T-cell (primary cell): ENCODE measurements around the gene NKAIN2. TPM values are rescaled to one million over a fixed set of nuclear protein-coding genes. Genes with fewer than 3 reads are reported as not detected.
"Not testable (repeated sequence)": the region's sequence is repeated elsewhere in the genome, so short reads cannot be mapped to it uniquely, and the experiment has no call there.

Experiments used
- ATAC-seq, 4 experiments: fragments of 200-7000 bp in 3 of 4; fragments of 150-1000 bp in 1 of 4; cut with Tn5 transposase; replicated peaks in 1 of 4; 1 replicate in 3 of 4; 2 replicates in 1 of 4; pipeline ENCODE4 v1.10.0; 2021; ENCODE audit warnings: moderate library complexity in 3 of 4, mild to moderate bottlenecking in 2 of 4, moderate number of reproducible peaks in 1 of 4
- CTCF ChIA-PET, 2 donors: fragments of 300-600 bp; sonication (Branson Sonifier 250); formaldehyde crosslinking; loops; one replicate each; lab custom pipeline; 2022; ENCODE audit warnings: antibody characterized with exemption in 2 of 2; lab: Charles Lee
- POLR2A ChIA-PET, 2 donors: fragments of 300-600 bp; sonication (Branson Sonifier 250); formaldehyde crosslinking; loops; one replicate each; lab custom pipeline; 2022; ENCODE audit warnings: antibody characterized with exemption in 2 of 2; lab: Charles Lee
- DNase-seq, 35 experiments: peaks; one replicate each; pipeline versions ENCODE4 v3.0.0 to v3.0.0-alpha.2; 2013 to 2023
- H3K27ac ChIP-seq: one replicate; pipeline ENCODE4 v1.5.1; 2013; ENCODE audit warnings: low read length
- H3K27me3 ChIP-seq, 2 experiments: replicated peaks in 1 of 2; 1 replicate in 1 of 2; 2 replicates in 1 of 2; pipeline versions ENCODE4 v1.6.1 to v1.7.0; 2013; ENCODE audit warnings: low read length in 1 of 2, mixed read lengths in 1 of 2; ENCODE audit not compliant: control insufficient read depth in 2 of 2, insufficient read depth in 2 of 2; ENCODE audit errors: extremely low read depth in 1 of 2
- H3K36me3 ChIP-seq, 2 donors: 1 replicate in 1 of 2; 2 replicates in 1 of 2; pipeline versions ENCODE4 v1.6.1 to v1.7.0; 2013; ENCODE audit warnings: low read length in 1 of 2; ENCODE audit not compliant: control insufficient read depth in 2 of 2, insufficient read depth in 1 of 2; ENCODE audit errors: extremely low read depth in 1 of 2
- H3K4me1 ChIP-seq, 2 experiments: 1 replicate in 1 of 2; 2 replicates in 1 of 2; pipeline versions ENCODE4 v1.6.1 to v1.7.0; 2013; ENCODE audit warnings: low read length in 2 of 2, mixed read lengths in 1 of 2; ENCODE audit not compliant: insufficient read depth in 2 of 2, control insufficient read depth in 1 of 2; ENCODE audit errors: extremely low read depth in 1 of 2
- H3K4me3 ChIP-seq, 2 donors: 1 replicate in 1 of 2; 2 replicates in 1 of 2; pipeline versions ENCODE4 v1.5.1 to v1.7.0; 2013; ENCODE audit warnings: mild to moderate bottlenecking in 2 of 2, low read length in 1 of 2, moderate library complexity in 1 of 2; ENCODE audit not compliant: control insufficient read depth in 1 of 2; ENCODE audit errors: extremely low read depth in 1 of 2
- H3K9me3 ChIP-seq: 2 replicates; pipeline ENCODE4 v1.7.0; 2013
- H3K27ac Mint-ChIP-seq, 2 donors: one replicate each; pipeline ENCODE4 v1.8.0; 2020 to 2021; ENCODE audit warnings: mild to moderate bottlenecking in 2 of 2, mixed read lengths in 2 of 2
- H3K27me3 Mint-ChIP-seq, 2 donors: one replicate each; pipeline ENCODE4 v1.8.0; 2021 to 2022; ENCODE audit warnings: mixed read lengths in 2 of 2
- H3K36me3 Mint-ChIP-seq: one replicate; pipeline ENCODE4 v1.8.0; 2021; ENCODE audit warnings: mixed read lengths
- H3K4me1 Mint-ChIP-seq, 3 donors: one replicate each; pipeline ENCODE4 v1.8.0; 2020 to 2022; ENCODE audit warnings: mixed read lengths in 3 of 3, mild to moderate bottlenecking in 1 of 3
- H3K4me3 Mint-ChIP-seq, 3 donors: one replicate each; pipeline ENCODE4 v1.8.0; 2020 to 2022; ENCODE audit warnings: mild to moderate bottlenecking in 3 of 3, mixed read lengths in 3 of 3, moderate library complexity in 3 of 3
- H3K9me3 Mint-ChIP-seq, 3 donors: one replicate each; pipeline ENCODE4 v1.8.0; 2020 to 2022; ENCODE audit warnings: mixed read lengths in 3 of 3
- WGBS: methylation state at CpG from one replicate; pipeline ENCODE4 v1.1.5; 2013; ENCODE audit warnings: missing lambda C conversion rate; ENCODE audit not compliant: insufficient coverage; 5-methylcytosine and 5-hydroxymethylcytosine counted together
- total RNA-seq, 35 experiments: library from RNA in 6 of 35; stranded (reverse) in 6 of 35; fragments of 120-200 nt in 1 of 35; gene quantifications; one replicate each; pipeline versions ENCODE4 v1.2.1 to v1.2.4 and lab custom pipeline; 2013 to 2026

Gene NKAIN2
- total RNA-seq, 5 donors from 2014 or later (not counting 1 experiment from before 2014, with no cell fraction given) = 0.13 TPM; not detected in 4

DNA sequence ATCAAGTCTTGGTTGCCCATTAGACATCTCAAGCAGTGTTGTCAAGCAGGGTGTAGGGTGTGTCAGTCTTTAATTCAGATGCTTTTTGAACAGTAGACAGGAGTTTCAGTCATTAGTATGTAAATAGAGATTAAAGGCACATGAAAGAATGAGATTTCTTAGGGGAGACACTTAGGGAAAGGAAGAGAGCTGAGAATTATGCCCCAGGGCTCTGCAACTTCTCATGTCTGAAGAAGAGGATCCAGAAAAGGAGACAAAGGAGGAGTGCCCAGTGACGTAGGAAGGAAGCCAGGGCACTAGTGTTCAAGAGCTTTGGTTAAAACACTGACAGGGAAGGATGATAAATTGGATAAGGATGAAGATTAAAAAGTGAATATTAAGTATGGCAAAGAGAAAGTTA, 569.7 kb downstream of the NKAIN2 start:
- WGBS = 31% methylated on average over 1 of the region's 1 CpG
- H3K4me3 Mint-ChIP-seq = no peak overlapping the region
- no peaks in the 10 kb centered on the region for H3K4me1 ChIP-seq
- CTCF ChIA-PET = interaction anchor here in 1 of 2 donors (0.5 kb wide), 1 partner anchor 284 kb away, joined by 3 read pairs; no protein-coding TSS in a partner anchor
- H3K9me3 ChIP-seq = no peaks in the 10 kb centered on the region
- no peaks in the 10 kb centered on the region for H3K4me1 Mint-ChIP-seq
- H3K36me3 Mint-ChIP-seq = no peaks in the 10 kb centered on the region
- H3K27ac ChIP-seq = no peak overlapping the region
- DNase-seq (no peak), ATAC-seq (no peak)
- H3K4me3 ChIP-seq = no peak overlapping the region
- H3K27me3 Mint-ChIP-seq = no peaks in the 10 kb centered on the region
- H3K27me3 ChIP-seq = no peaks in the 10 kb centered on the region
- H3K27ac Mint-ChIP-seq = no peak overlapping the region
- peaks cover 0 to 17% (median 17%) of the 10 kb centered on the region in 3 donors for H3K9me3 Mint-ChIP-seq
- POLR2A ChIA-PET = no interaction called here
- H3K36me3 ChIP-seq = no peaks in the 10 kb centered on the region

DNA sequence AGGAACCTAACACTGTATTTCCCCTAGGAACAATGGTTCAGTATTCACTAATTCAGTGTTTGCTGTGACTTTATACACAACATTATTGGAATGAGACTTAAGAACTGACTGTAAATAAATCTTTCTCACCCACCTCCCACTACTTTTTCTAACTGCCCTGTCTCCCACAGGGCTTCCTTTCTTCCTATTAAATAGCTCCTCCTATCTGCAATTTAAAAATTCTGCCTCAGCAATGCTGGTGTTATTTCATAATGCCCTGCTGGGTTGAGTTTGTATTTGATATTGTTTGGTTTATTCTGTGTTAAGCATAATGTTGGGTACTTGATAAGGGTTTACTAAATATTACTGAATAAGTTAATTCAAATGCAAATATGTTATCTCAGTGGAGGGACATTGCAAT, 585.5 kb downstream of the NKAIN2 start:
- no peak overlapping the region for H3K4me3 ChIP-seq
- no peaks in the 10 kb centered on the region for H3K36me3 ChIP-seq
- Mint-ChIP-seq H3K27me3 (no peaks in the 10 kb centered on the region), H3K4me1 (no peaks in the 10 kb centered on the region), H3K4me3 (no peak overlapping the region), H3K36me3 (no peaks in the 10 kb centered on the region), H3K27ac (no peak overlapping the region), H3K9me3 (peaks cover 7 to 15% (median 14%) of the 10 kb centered on the region in 3 donors)
- DNase-seq (no peak), ATAC-seq (no peak)
- ChIA-PET CTCF (no interaction called here), POLR2A (no interaction called here)
- no peaks in the 10 kb centered on the region for H3K9me3 ChIP-seq
- no peaks in the 10 kb centered on the region for H3K4me1 ChIP-seq
- H3K27me3 ChIP-seq = no peaks in the 10 kb centered on the region
- H3K27ac ChIP-seq = no peak overlapping the region

DNA sequence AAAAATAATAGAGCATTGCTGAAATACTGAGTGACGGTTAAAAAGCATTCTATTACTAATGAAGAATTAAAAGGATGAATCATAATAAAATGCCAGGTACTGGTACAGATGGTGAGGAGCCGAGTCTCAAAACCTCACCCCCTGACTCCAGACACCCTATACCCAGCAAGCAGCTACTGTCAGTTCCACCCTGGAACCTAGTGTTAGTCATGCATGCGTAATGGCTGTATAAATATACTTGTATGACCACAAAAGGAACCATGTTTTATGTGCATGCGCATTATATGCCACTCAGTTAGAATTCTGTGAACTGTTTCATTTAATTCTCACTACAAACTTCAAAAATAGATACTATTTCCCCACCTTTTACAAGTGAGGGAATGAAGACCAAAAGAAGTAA, 589.9 kb downstream of the NKAIN2 start:
- CTCF ChIA-PET = no interaction called here

GRCh38 chr6:124396361-124396760, 592.7 kb downstream of the NKAIN2 start:
- ChIA-PET CTCF (no interaction called here), POLR2A (no interaction called here)
- no peak overlapping the region for H3K27ac ChIP-seq
- no peak overlapping the region for H3K4me3 Mint-ChIP-seq
- H3K27me3 ChIP-seq = no peaks in the 10 kb centered on the region
- 81% methylated on average over 2 of the region's 2 CpGs for WGBS
- no peaks in the 10 kb centered on the region for H3K4me1 Mint-ChIP-seq
- H3K4me1 ChIP-seq = no peaks in the 10 kb centered on the region
- ATAC-seq = no peak
- H3K27ac Mint-ChIP-seq = no peak overlapping the region
- H3K27me3 Mint-ChIP-seq = no peaks in the 10 kb centered on the region
- no peak for DNase-seq
- no peaks in the 10 kb centered on the region for H3K9me3 ChIP-seq
- peaks cover 3 to 6% (median 4%) of the 10 kb centered on the region in 3 donors for H3K9me3 Mint-ChIP-seq
- no peak overlapping the region for H3K4me3 ChIP-seq
- H3K36me3 Mint-ChIP-seq = no peaks in the 10 kb centered on the region
- H3K36me3 ChIP-seq = no peaks in the 10 kb centered on the region

More for the DNA sequence above, 589.9 kb downstream of the NKAIN2 start:
- WGBS = no CpG with 5 or more reads among the region's 4 CpGs
- ATAC-seq = no peak
- Histone ChIP-seq H3K36me3 (no peaks in the 10 kb centered on the region), H3K27ac (no peak overlapping the region), H3K9me3 (no peaks in the 10 kb centered on the region), H3K27me3 (no peaks in the 10 kb centered on the region), H3K4me1 (no peaks in the 10 kb centered on the region), H3K4me3 (no peak overlapping the region)
- no peak overlapping the region for H3K27ac Mint-ChIP-seq
- H3K27me3 Mint-ChIP-seq = no peaks in the 10 kb centered on the region
- no peak overlapping the region for H3K4me3 Mint-ChIP-seq
- H3K36me3 Mint-ChIP-seq = no peaks in the 10 kb centered on the region
- no peaks in the 10 kb centered on the region for H3K4me1 Mint-ChIP-seq
- POLR2A ChIA-PET = no interaction called here
- no peak for DNase-seq
- peaks cover 7 to 11% (median 7%) of the 10 kb centered on the region in 3 donors for H3K9me3 Mint-ChIP-seq

DNA sequence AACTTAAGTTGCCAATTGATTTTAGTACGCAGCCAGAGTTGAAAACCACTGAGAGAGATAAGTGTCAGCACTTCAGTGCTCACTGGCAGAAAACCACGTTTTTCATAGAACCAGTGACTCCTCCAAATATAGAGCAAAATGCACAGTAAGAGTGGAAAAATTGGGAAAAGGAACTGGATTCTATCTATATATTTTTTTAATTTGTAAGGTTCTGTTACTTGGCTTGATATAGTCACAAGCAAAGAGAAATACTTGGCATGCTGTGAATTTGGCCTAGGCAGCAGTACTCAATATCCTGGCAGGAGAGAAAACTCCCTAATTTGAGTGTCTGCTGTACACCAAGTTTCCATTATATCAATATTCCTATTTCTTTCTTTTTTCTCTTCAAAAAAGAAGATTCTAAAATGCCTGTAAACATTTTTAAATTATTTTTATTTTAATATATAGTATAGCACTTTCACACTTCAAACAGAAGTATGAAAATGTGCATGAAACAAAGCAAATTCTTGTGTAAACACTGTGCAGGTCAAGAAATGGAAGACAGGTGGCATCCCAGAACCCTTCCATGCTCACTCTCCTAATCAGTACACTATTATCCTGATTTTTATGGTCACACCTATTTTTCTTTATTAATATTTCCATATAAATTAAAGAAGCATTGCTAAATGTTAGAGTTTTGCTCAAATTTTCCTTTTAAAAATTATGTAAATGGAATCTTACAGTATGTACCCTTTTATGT, 596.8 kb downstream of the NKAIN2 start:
- Mint-ChIP-seq H3K4me3 (no peak overlapping the region), H3K36me3 (no peaks in the 10 kb centered on the region), H3K27ac (no peak overlapping the region), H3K27me3 (no peaks in the 10 kb centered on the region), H3K9me3 (peaks cover 0 to 4% (median 3%) of the 10 kb centered on the region in 3 donors), H3K4me1 (no peaks in the 10 kb centered on the region)
- WGBS = no CpG with 5 or more reads among the region's 2 CpGs
- Histone ChIP-seq H3K27me3 (no peaks in the 10 kb centered on the region), H3K4me3 (no peak overlapping the region), H3K9me3 (no peaks in the 10 kb centered on the region), H3K27ac (no peak overlapping the region), H3K36me3 (no peaks in the 10 kb centered on the region), H3K4me1 (no peaks in the 10 kb centered on the region)
- DNase-seq (no peak), ATAC-seq (no peak)
- POLR2A ChIA-PET = no interaction called here
- CTCF ChIA-PET = no interaction called here

- H3K4me3 Mint-ChIP-seq, H3K9me3 Mint-ChIP-seq, H3K9me3 ChIP-seq, DNase-seq, ATAC-seq, H3K4me1 Mint-ChIP-seq, CTCF ChIA-PET, POLR2A ChIA-PET, H3K27ac ChIP-seq, H3K27me3 ChIP-seq, H3K4me3 ChIP-seq, H3K27me3 Mint-ChIP-seq, H3K36me3 Mint-ChIP-seq, H3K27ac Mint-ChIP-seq, H3K4me1 ChIP-seq, H3K36me3 ChIP-seq: not testable (repeated sequence)
- WGBS = no CpG with 5 or more reads among the region's 4 CpGs
Measured at GRCh38 chr6:124410425-124410824, 606.8 kb downstream of the NKAIN2 start.
